ENCODE data around the gene CPA1. TPM values are rescaled to one million over a fixed set of nuclear protein-coding genes. Genes with fewer than 3 reads are reported as not detected.

CPA1 gene
- total RNA-seq, 1 experiment from 2014 or later: not detected

DNA sequence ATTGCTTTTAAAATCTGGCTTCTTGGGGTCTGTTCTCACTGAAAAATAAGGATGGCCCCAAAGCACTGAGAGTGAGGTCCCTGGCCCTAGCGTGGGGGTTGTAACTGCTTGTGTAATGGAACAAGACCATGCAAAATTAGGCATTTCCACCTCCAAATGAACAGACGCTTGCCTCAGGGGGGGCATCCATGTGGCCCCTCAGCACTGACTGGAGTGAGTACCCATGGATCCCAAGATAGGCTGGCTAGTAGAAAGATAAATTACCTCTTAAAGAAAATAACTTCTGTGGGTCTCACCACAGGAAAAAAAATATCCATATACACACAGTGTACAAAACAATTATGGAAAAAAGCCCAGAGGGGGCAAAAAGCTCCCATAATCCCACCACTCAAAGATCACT is 15.2 kb upstream of the CPA1 start:
- Mint-ChIP-seq H3K27me3 (ENCODE audit: low read depth) (peaks cover 2% of the 10 kb centered on the region; the same call in 1 of the 2 replicates), H3K4me3 (no peak overlapping the region), H3K9me3 (peaks cover 5 to 6% of the 10 kb centered on the region in 2 experiments; a peak in 4 of 5 replicates), H3K27ac (peak overlapping the region in 1 of 3 experiments; percentile 28; a peak in 2 of 7 replicates), H3K4me1 (peaks cover 15 to 21% of the 10 kb centered on the region in 2 experiments), H3K36me3 (ENCODE audit: insufficient read depth in 1 of 3, low read depth in 3 of 3) (peaks cover 0 to 7% (median 2%) of the 10 kb centered on the region in 3 experiments; a peak in 2 of 7 replicates)
- Histone ChIP-seq H2AK5ac (ENCODE audit: insufficient read length, low read length) (no peak overlapping the region), H3K14ac (ENCODE audit: insufficient read depth, low read length) (no peak overlapping the region), H3K27me3 (ENCODE audit: insufficient read depth, low read length) (no peaks in the 10 kb centered on the region), H3K79me1 (ENCODE audit: insufficient read depth, low read depth, low read length, poor library complexity, severe bottlenecking) (no peaks in the 10 kb centered on the region), H3K9ac (ENCODE audit: extremely low read depth, insufficient read length, low read length) (no peak overlapping the region), H4K20me1 (ENCODE audit: control insufficient read depth, insufficient read depth, insufficient read length) (no peaks in the 10 kb centered on the region), H3K4me2 (ENCODE audit: insufficient read depth, insufficient read length, low read length) (no peak overlapping the region), H3K27ac (ENCODE audit: insufficient read length, low read depth, low read length) (no peak overlapping the region), H3K79me2 (ENCODE audit: insufficient read depth, low read length) (no peaks in the 10 kb centered on the region), H3K9me3 (ENCODE audit: control insufficient read depth, low read depth, low read length) (no peaks in the 10 kb centered on the region), H3K4ac (ENCODE audit: low read depth, low read length) (no peak overlapping the region), H2BK5ac (ENCODE audit: insufficient read length, low read length) (no peak overlapping the region), H3T11ph (ENCODE audit: low read length) (no peak overlapping the region), H3K23ac (ENCODE audit: insufficient read length, low read depth, low read length) (no peak overlapping the region), H2AFZ (ENCODE audit: low read length) (no peak overlapping the region), H2BK20ac (ENCODE audit: low read depth, low read length, poor library complexity, severe bottlenecking) (no peak overlapping the region), H4K5ac (ENCODE audit: insufficient read length, low read depth, low read length) (no peak overlapping the region), H3K4me1 (ENCODE audit: insufficient read depth, low read length) (no peaks in the 10 kb centered on the region; the same call in 1 of the 2 replicates), H3K23me2 (ENCODE audit: insufficient read length, low read depth, low read length, poor library complexity, severe bottlenecking) (no peaks in the 10 kb centered on the region), H2BK12ac (ENCODE audit: insufficient read length, low read depth, low read length) (no peak overlapping the region), H2BK15ac (ENCODE audit: low read depth, low read length) (no peak overlapping the region), H4K8ac (replicated peaks; ENCODE audit: insufficient read length, low read depth, low read length) (no peak overlapping the region), H3K18ac (ENCODE audit: insufficient read length, low read depth, low read length) (no peak overlapping the region), H3K56ac (ENCODE audit: insufficient read length, low read depth, low read length) (no peak overlapping the region), H4K91ac (ENCODE audit: insufficient read length, low read depth, low read length) (no peak overlapping the region), H2BK120ac (ENCODE audit: low read depth, low read length, poor library complexity, severe bottlenecking) (no peak overlapping the region)
- no peak for TF ChIP-seq CTCF (conservative IDR thresholded peaks at IDR 0.05)
- no CpG with 5 or more reads among the region's 2 CpGs for WGBS (ENCODE audit: extremely low coverage, insufficient read length, low lambda C conversion rate)
- no peak for DNase-seq
